WI38 (cell line): Measurements from ENCODE around the gene MYOM1.

Experiments used
- H3K4me3 ChIP-seq: 2 replicates; pipeline ENCODE4 v1.5.1; 2011; ENCODE audit warnings: low read depth, mild to moderate bottlenecking, control low read depth, low read length
- CTCF ChIP-seq: IDR thresholded peaks from 2 replicates; pipeline ENCODE4 v1.5.1; 2012; ENCODE audit warnings: low read depth, mild to moderate bottlenecking, control low read depth, low read length

The MYOM1 gene

GRCh38 chr18:3148930-3149535 lies 70.7 kb downstream of the MYOM1 start:
- no peak for TF ChIP-seq CTCF

GRCh38 chr18:3147935-3148554 lies 71.7 kb downstream of the MYOM1 start:
- H3K4me3 ChIP-seq, result no peak overlapping the region
- TF ChIP-seq CTCF, result no peak

More at GRCh38 chr18:3148930-3149535, 70.7 kb downstream of the MYOM1 start:
- H3K4me3 ChIP-seq, result no peak overlapping the region

GRCh38 chr18:3140986-3141639 lies 78.7 kb downstream of the MYOM1 start:
- no peak overlapping the region for H3K4me3 ChIP-seq
- no peak for TF ChIP-seq CTCF

GRCh38 chr18:3140342-3140741 lies 79.4 kb downstream of the MYOM1 start:
- H3K4me3 ChIP-seq, result no peak overlapping the region
- TF ChIP-seq CTCF, result no peak

DNA sequence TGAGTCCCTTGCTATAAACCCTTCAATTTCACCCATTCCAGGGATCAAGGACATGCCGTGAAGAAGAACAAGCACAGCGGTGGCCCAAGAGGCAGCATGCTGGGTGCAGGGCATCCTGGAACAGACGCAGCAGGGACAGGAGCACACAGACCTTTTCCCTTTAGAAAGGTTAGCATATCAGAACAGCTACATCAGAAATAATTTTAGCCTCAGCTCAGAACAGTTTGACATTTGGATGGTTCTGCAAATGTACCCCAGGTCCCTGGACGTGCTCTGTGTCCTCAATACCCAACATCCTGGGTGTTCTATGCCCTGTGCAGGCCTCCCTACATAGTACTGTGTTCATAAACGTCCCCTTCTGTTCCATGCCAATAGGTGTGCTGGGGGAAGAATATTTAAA lies 80.4 kb downstream of the MYOM1 start:
- no peak overlapping the region for H3K4me3 ChIP-seq
- no peak for TF ChIP-seq CTCF

DNA sequence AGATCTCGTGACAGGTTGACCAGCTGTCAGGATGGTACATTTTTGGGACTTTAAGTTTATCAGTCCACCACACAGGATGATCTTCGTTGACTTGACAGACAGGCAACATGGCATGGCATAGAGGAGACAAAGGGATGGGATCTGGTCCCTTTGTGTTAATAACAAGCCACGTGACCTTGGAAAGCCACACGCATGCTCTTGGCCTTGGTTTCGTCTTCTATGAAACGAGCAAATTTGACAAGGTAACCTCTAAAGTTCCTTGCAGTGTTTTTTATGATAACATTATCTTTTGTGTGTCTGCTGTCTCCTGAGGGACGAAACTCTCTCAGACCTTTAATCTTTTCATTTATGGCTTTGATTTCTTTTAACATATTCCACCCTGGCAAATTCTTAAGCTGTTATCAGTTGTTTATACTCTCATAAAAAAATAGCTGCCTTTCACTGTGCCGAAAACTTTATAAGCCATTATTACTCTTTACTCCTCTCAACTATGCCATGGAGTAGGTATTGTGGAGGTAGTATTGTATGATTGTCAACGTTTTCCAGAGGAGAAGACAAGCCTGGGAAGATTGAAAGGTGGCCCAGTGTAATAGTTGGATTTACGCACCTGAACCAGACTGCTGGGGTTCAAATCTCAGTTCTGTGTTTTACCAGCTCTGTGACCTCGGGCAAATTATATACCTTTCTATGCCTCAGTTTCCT lies 81.3 kb downstream of the MYOM1 start:
- H3K4me3 ChIP-seq, result no peak overlapping the region
- no peak for TF ChIP-seq CTCF

DNA sequence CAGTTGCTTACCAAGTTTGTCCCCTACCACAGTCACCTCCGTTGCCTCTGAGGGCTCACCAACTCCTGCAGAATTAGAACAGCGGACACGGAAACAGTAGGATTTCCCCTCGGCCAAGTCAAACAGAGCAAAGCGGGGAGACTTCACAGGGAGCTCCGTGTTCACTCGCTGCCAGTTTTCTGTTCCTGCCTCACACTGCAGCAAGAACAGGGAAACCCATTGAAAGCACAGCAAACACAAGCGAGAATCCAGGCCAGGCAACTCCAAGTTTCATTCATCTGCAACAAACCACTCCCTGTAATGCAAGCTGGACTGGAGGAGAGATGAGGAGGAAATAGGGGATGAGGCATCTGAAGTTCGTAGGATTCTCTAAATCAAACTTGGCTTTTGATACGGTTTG lies 84.2 kb downstream of the MYOM1 start:
- no peak for TF ChIP-seq CTCF
- H3K4me3 ChIP-seq, result no peak overlapping the region
